Stimulated activated CD4-positive, alpha-beta T cell treated with anti-CD3 and anti-CD28 coated beads, TNF-alpha, amount 100 ng/mL, for 1 hour (primary cell): ENCODE measurements around the gene SIGLEC14.
"Not testable (repeated sequence)": the region's sequence is repeated elsewhere in the genome, so short reads cannot be mapped to it uniquely, and the experiment has no call there.

Source experiments
- DNase-seq, 3 donors: peaks; one replicate each; pipeline ENCODE4 v3.0.0-alpha.2; 2020; ENCODE audit warnings: low read depth in 3 of 3, low spot score in 1 of 3

The SIGLEC14 gene

GRCh38 chr19:51646730-51647129 lies at the start of gene SIGLEC14:
TSS of gene SIGLEC14 (minus strand) at chr19:51646825. CDS start at chr19:51646759, 66 bp downstream.
- not testable (repeated sequence) for DNase-seq

GRCh38 chr19:51695702-51696315 lies 49.2 kb upstream of the SIGLEC14 start:
- no peak for DNase-seq

GRCh38 chr19:51695088-51695487 lies 48.5 kb upstream of the SIGLEC14 start:
- DNase-seq: no peak

- DNase-seq: no peak
Measured at GRCh38 chr19:51694318-51695085, 47.9 kb upstream of the SIGLEC14 start.

- DNase-seq: no peak
Measured at GRCh38 chr19:51693819-51694218, 47.2 kb upstream of the SIGLEC14 start.

- no peak for DNase-seq
Measured at GRCh38 chr19:51693260-51693659, 46.6 kb upstream of the SIGLEC14 start, which contains the start of gene SPACA6. TSS of gene SPACA6 (plus strand) at chr19:51693330. CDS start at chr19:51693527, 197 bp downstream.

GRCh38 chr19:51692468-51692867 lies 45.8 kb upstream of the SIGLEC14 start:
- DNase-seq: no peak

GRCh38 chr19:51691584-51692428 lies 45.2 kb upstream of the SIGLEC14 start:
- DNase-seq: no peak

GRCh38 chr19:51691074-51691583 lies 44.5 kb upstream of the SIGLEC14 start:
- DNase-seq: no peak

GRCh38 chr19:51690454-51691073 lies 43.9 kb upstream of the SIGLEC14 start:
- DNase-seq: peak; percentile 44 to 50 (median 45)

- DNase-seq: no peak
Measured at GRCh38 chr19:51689751-51690453, 43.3 kb upstream of the SIGLEC14 start.

- DNase-seq: no peak
Measured at GRCh38 chr19:51688671-51689571, 42.3 kb upstream of the SIGLEC14 start.

- no peak for DNase-seq
Measured at GRCh38 chr19:51687791-51688670, 41.4 kb upstream of the SIGLEC14 start.

GRCh38 chr19:51686171-51686570 lies 39.5 kb upstream of the SIGLEC14 start:
- DNase-seq: no peak

- DNase-seq: no peak
Measured at GRCh38 chr19:51681286-51681941, 34.8 kb upstream of the SIGLEC14 start.

GRCh38 chr19:51680474-51680873 lies 33.8 kb upstream of the SIGLEC14 start:
- no peak for DNase-seq

GRCh38 chr19:51676566-51677083 lies 30.0 kb upstream of the SIGLEC14 start:
- DNase-seq: no peak
